ENCODE results near the gene NKAIN2. TPM values are rescaled to one million over a fixed set of nuclear protein-coding genes. Genes with fewer than 3 reads are reported as not detected.

Gene NKAIN2
- total and polyA plus RNA-seq, 8 donors = 9.5 to 23.4 (median 18.9) TPM; not detected in 2

DNA sequence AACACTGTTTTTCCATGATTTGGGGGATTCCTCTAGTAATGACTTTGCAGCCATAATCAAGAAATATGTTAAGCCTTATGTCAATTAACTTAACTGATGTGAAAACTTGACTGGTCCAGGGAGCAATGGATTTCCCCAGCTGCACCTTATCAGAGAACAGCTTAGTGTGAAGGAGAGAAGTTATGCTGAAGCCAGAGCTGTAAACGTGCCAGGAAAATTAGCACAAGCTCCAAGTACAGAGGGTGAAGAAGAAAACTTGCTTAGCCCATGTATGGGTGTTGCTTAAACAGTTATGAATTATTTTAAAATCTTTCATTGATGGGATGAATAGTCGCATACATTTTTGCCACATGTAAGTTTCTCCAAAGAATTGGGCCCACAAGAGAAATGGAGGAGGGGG lies 943.7 kb downstream of the NKAIN2 start:
- H3K4me1 ChIP-seq = no peaks in the 10 kb centered on the region
- no peaks in the 10 kb centered on the region for H3K9me3 ChIP-seq
- peak; percentile 13 for ATAC-seq
- no peaks in the 10 kb centered on the region for H3K27me3 ChIP-seq
- intact Hi-C loops (cut with DNase I) = no loop called here
- TF ChIP-seq, protein P1, sequence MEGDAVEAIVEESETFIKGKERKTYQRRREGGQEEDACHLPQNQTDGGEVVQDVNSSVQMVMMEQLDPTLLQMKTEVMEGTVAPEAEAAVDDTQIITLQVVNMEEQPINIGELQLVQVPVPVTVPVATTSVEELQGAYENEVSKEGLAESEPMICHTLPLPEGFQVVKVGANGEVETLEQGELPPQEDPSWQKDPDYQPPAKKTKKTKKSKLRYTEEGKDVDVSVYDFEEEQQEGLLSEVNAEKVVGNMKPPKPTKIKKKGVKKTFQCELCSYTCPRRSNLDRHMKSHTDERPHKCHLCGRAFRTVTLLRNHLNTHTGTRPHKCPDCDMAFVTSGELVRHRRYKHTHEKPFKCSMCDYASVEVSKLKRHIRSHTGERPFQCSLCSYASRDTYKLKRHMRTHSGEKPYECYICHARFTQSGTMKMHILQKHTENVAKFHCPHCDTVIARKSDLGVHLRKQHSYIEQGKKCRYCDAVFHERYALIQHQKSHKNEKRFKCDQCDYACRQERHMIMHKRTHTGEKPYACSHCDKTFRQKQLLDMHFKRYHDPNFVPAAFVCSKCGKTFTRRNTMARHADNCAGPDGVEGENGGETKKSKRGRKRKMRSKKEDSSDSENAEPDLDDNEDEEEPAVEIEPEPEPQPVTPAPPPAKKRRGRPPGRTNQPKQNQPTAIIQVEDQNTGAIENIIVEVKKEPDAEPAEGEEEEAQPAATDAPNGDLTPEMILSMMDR (IDR thresholded peaks at IDR 0.05) = no peak
- no peak overlapping the region for H3K27ac ChIP-seq
- no peak overlapping the region for H3K4me3 ChIP-seq
- H3K36me3 ChIP-seq = no peaks in the 10 kb centered on the region
- peak in 2 of 4 donors; percentile 81 to 86 for DNase-seq

DNA sequence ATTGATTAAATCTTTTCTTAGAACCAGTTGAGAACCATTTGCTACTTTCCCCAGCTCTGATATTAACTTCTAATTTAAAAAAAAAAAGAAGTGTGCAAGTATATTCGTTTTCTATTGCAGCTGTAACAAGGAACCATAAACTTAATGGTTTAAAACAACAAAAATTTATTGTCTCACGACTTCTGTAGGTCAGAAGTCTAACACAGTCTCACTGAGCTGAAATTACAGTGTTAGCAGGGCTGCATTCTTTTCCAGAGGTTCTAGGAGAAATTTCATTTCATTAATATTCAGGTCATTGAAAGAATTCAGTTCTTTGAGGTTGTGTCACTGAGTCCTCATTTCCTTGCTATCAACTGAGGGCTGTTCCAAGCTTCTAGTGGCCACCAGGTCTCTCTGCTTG lies 945.1 kb downstream of the NKAIN2 start:
- Histone ChIP-seq H3K27ac (no peak overlapping the region), H3K4me1 (no peaks in the 10 kb centered on the region), H3K27me3 (no peaks in the 10 kb centered on the region), H3K9me3 (no peaks in the 10 kb centered on the region), H3K36me3 (no peaks in the 10 kb centered on the region), H3K4me3 (no peak overlapping the region)
- DNase-seq (no peak), ATAC-seq (no peak)
- intact Hi-C loops (cut with DNase I) = no loop called here
- TF ChIP-seq, protein P1 (IDR thresholded peaks at IDR 0.05) = no peak

DNA sequence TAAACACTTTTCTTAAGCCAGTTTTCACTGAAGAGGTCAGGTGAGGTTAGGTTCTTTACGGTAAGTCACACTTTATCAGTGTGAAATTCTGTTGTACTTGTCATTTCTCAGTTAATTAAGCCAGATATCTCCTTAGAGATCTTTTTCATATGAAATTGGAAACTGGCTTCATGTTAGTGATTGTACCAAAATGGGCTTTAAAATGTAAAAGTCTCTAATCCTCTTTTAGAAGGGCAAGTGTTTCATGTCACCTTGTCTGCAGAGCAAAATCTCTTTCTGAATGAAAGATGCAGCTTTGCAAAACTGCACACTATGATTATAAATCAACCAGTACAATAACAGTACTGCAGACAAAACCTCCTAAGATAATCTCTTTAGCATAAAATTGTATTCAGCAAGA lies 949.3 kb downstream of the NKAIN2 start:
- Histone ChIP-seq H3K4me3 (no peak overlapping the region), H3K27ac (no peak overlapping the region), H3K36me3 (no peaks in the 10 kb centered on the region), H3K4me1 (no peaks in the 10 kb centered on the region), H3K27me3 (no peaks in the 10 kb centered on the region), H3K9me3 (peaks cover 0 to 2% of the 10 kb centered on the region in 2 donors)
- no peak for DNase-seq
- no peak for ATAC-seq
- TF ChIP-seq, protein P1 (IDR thresholded peaks at IDR 0.05) = no peak
- intact Hi-C loops (cut with DNase I) = no loop called here

GRCh38 chr6:124753562-124754105 lies 950.0 kb downstream of the NKAIN2 start:
- no peaks in the 10 kb centered on the region for H3K27me3 ChIP-seq
- ATAC-seq = no peak
- intact Hi-C loops (cut with DNase I) = no loop called here
- peaks cover 0 to 2% of the 10 kb centered on the region in 2 donors for H3K9me3 ChIP-seq
- no peak overlapping the region for H3K27ac ChIP-seq
- TF ChIP-seq, protein P1 (IDR thresholded peaks at IDR 0.05) = no peak
- no peaks in the 10 kb centered on the region for H3K4me1 ChIP-seq
- H3K4me3 ChIP-seq = no peak overlapping the region
- DNase-seq = no peak
- no peaks in the 10 kb centered on the region for H3K36me3 ChIP-seq

- no peaks in the 10 kb centered on the region for H3K36me3 ChIP-seq
- DNase-seq = no peak
- H3K4me3 ChIP-seq = no peak overlapping the region
- ATAC-seq = no peak
- TF ChIP-seq, protein P1 (IDR thresholded peaks at IDR 0.05) = no peak
- H3K27ac ChIP-seq = no peak overlapping the region
- no peaks in the 10 kb centered on the region for H3K4me1 ChIP-seq
- intact Hi-C loops (cut with DNase I) = no loop called here
- peaks cover 0 to 2% of the 10 kb centered on the region in 2 donors for H3K9me3 ChIP-seq
- no peaks in the 10 kb centered on the region for H3K27me3 ChIP-seq
Observed at GRCh38 chr6:124755321-124755720, 951.7 kb downstream of the NKAIN2 start.
